Panc1 (cell line): ENCODE results near the gene PER2.

Experiments
- CTCF ChIP-seq: fragments of 450-650 bp; IDR thresholded peaks from 2 replicates; pipeline ENCODE4 v1.5.1; 2017; ENCODE audit warnings: mild to moderate bottlenecking
- POLR2AphosphoS5 ChIP-seq: IDR thresholded peaks from 2 replicates; pipeline ENCODE4 v1.6.1; 2012; ENCODE audit warnings: mild to moderate bottlenecking, low read depth, low read length, moderate library complexity

DNA sequence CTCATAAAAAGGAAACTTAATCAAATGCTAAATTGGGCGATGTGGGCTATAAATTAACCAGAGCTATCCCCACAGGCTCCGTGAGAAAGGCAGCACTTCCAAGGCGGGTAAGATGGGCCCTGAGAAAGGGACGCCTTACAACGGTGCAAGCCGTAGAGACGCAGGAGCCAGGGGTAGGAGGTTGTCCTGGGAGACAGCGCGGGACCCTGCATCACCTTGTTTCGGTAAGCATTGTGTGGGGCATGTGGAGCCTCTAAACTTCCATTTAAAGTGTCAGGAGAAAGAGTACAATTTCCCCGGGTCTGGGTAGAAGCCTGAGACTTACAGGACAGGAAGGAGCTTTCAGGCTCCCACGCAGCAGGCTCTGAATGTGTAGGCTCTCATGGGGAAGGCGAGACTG is 1.2 kb upstream of the PER2 start:
- TF ChIP-seq POLR2AphosphoS5 (no peak), CTCF (no peak)
